H1 (cell line): ENCODE results near the gene AGAP1.

Experiments used
- ASH2L ChIP-seq: fragments of 200-600, 300-600 bp; sonication (generic); IDR thresholded peaks from one replicate; pipeline ENCODE4 v1.7.1; 2017; ENCODE audit warnings: low read length
- CBX5 ChIP-seq: fragments of 300-800, 300-1000 bp; sonication (generic); IDR thresholded peaks from 2 replicates; pipeline ENCODE4 v1.7.1; 2016; ENCODE audit warnings: antibody characterized with exemption, low read length, low read depth
- CBX8 ChIP-seq: fragments of 300-800, 300-1000 bp; sonication (generic); IDR thresholded peaks from 2 replicates; pipeline ENCODE4 v1.7.1; 2016; ENCODE audit warnings: low read depth, low read length, borderline replicate concordance
- CEBPB ChIP-seq: IDR thresholded peaks from 2 replicates; pipeline ENCODE4 v1.6.1; 2012; ENCODE audit warnings: low read depth, low read length
- EZH2 ChIP-seq: fragments of 200-600 bp; sonication (generic); IDR thresholded peaks from 2 replicates; pipeline ENCODE4 v1.7.1; 2012; ENCODE audit warnings: low read depth, mild to moderate bottlenecking, moderate library complexity, low read length, inconsistent platforms; ENCODE audit not compliant: severe bottlenecking
- JUN ChIP-seq: IDR thresholded peaks from 2 replicates; pipeline ENCODE4 v1.6.1; 2011; ENCODE audit warnings: low read depth, mild to moderate bottlenecking, improper control_type of control experiment, low read length
- POLR2A ChIP-seq, 2 experiments: IDR thresholded peaks; 1 replicate in 1 of 2; 2 replicates in 1 of 2; pipeline ENCODE4 v1.6.1; 2011; ENCODE audit warnings: low read depth in 2 of 2, low read length in 2 of 2, mild to moderate bottlenecking in 2 of 2; ENCODE audit errors: control extremely low read depth in 1 of 2
- POLR2AphosphoS5 ChIP-seq: IDR thresholded peaks from 2 replicates; pipeline ENCODE4 v1.6.1; 2011; ENCODE audit warnings: low read depth, low read length
- RXRA ChIP-seq: IDR thresholded peaks from 2 replicates; pipeline ENCODE4 v1.6.1; 2011; ENCODE audit warnings: low read depth, mild to moderate bottlenecking, low read length, moderate library complexity; ENCODE audit not compliant: insufficient read depth
- TAF1 ChIP-seq: IDR thresholded peaks from 2 replicates; pipeline ENCODE4 v1.6.1; 2011; ENCODE audit warnings: mild to moderate bottlenecking, low read depth, low read length
- TBP ChIP-seq: IDR thresholded peaks from 2 replicates; pipeline ENCODE4 v1.6.1; 2011; ENCODE audit warnings: low read depth, low read length, improper control_type of control experiment
- YY1 ChIP-seq: IDR thresholded peaks from 2 replicates; pipeline ENCODE4 v1.6.1; 2011; ENCODE audit warnings: low read depth, mild to moderate bottlenecking, low read length
- TF ChIP-seq, protein P1 (sequence below), 3 experiments: IDR thresholded peaks; 1 replicate in 2 of 3; 2 replicates in 1 of 3; pipeline versions ENCODE4 v1.5.1 to v1.6.1; 2011; ENCODE audit warnings: low read length in 3 of 3, mild to moderate bottlenecking in 3 of 3, inconsistent platforms in 2 of 3, low read depth in 1 of 3, moderate library complexity in 1 of 3; ENCODE audit not compliant: insufficient read depth in 1 of 3; ENCODE audit errors: control extremely low read depth in 1 of 3
- TF ChIP-seq, protein P2 (sequence below): IDR thresholded peaks from 2 replicates; pipeline ENCODE4 v1.6.1; 2012; ENCODE audit warnings: inconsistent platforms

DNA sequence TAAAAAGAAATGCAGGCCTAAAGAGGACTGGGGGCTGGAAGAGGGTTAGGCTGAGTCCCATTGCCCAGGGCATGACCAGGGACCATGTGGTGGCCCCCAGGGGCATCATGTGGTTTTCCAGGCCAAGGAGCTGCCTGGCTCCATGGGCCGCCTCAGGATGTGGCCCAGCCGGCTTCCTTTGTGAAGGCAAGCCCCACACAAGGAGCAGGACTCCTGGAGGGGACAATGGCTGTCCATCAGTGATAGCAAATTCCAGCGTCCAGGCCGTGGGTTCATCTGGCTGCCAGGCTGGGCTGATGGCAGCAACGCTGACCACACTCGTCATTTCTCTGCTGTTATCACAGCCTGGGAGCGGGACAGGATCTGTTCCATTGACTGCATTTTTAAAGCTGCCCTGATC lies 591.8 kb downstream of the AGAP1 start:
- no peak for TF ChIP-seq JUN
- TF ChIP-seq CBX8, result no peak
- TF ChIP-seq, protein P1, sequence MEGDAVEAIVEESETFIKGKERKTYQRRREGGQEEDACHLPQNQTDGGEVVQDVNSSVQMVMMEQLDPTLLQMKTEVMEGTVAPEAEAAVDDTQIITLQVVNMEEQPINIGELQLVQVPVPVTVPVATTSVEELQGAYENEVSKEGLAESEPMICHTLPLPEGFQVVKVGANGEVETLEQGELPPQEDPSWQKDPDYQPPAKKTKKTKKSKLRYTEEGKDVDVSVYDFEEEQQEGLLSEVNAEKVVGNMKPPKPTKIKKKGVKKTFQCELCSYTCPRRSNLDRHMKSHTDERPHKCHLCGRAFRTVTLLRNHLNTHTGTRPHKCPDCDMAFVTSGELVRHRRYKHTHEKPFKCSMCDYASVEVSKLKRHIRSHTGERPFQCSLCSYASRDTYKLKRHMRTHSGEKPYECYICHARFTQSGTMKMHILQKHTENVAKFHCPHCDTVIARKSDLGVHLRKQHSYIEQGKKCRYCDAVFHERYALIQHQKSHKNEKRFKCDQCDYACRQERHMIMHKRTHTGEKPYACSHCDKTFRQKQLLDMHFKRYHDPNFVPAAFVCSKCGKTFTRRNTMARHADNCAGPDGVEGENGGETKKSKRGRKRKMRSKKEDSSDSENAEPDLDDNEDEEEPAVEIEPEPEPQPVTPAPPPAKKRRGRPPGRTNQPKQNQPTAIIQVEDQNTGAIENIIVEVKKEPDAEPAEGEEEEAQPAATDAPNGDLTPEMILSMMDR (IDR thresholded peaks at IDR 0.05; ENCODE audit: control extremely low read depth in 1 of 3, insufficient read depth in 1 of 3, low read depth in 1 of 3, low read length in 3 of 3), result no peak
- no peak for TF ChIP-seq RXRA
- TF ChIP-seq CEBPB, result no peak
- TF ChIP-seq, protein P2, sequence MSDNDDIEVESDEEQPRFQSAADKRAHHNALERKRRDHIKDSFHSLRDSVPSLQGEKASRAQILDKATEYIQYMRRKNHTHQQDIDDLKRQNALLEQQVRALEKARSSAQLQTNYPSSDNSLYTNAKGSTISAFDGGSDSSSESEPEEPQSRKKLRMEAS, result no peak
- no peak for TF ChIP-seq TBP
- TF ChIP-seq CBX5, result no peak
- TF ChIP-seq TAF1, result no peak
- no peak for TF ChIP-seq ASH2L
- no peak for TF ChIP-seq EZH2
- 0 out of 2 replicates have a peak, but pooled peaks have one; percentile 8 for TF ChIP-seq YY1
- TF ChIP-seq POLR2AphosphoS5, result no peak
- TF ChIP-seq POLR2A (IDR thresholded peaks at IDR 0.05; ENCODE audit: control extremely low read depth in 1 of 2, low read depth in 2 of 2, low read length in 2 of 2), result no peak
